GM18508 (cell line): ENCODE results near the gene AMBN.
"Not testable (repeated sequence)": the region's sequence is repeated elsewhere in the genome, so short reads cannot be mapped to it uniquely, and the experiment has no call there.

Experiments
- ATAC-seq: cut with Tn5 transposase; IDR thresholded peaks from one replicate; pipeline ENCODE4 v1.9.1; 2021; ENCODE audit warnings: moderate number of reproducible peaks; ENCODE audit not compliant: insufficient read depth, unreplicated experiment

The AMBN gene

DNA sequence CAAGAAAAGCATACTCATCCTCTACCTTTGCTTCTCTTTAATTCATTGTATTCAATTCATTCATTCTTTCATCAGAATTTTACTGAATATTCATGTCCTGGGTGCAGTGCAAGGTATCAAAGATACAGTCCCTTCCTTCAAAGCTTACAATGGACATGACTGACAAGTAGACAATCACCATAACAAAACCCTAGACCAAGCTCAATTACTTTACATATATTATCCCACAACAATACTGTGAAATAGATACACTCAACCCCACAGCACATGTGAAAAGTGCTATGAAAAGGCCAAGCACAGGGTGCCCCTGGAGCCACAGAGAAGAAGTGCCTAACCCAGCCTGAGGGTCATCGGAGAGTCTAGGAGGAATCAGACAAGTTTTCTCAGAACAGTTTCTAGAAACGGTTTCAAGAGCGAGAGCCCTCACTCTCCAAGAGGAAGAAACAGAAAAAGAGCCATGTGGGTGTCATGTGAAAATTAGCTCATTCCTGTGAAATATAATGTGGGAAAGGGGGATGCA is 15.3 kb downstream of the AMBN start:
- ATAC-seq = no peak

DNA sequence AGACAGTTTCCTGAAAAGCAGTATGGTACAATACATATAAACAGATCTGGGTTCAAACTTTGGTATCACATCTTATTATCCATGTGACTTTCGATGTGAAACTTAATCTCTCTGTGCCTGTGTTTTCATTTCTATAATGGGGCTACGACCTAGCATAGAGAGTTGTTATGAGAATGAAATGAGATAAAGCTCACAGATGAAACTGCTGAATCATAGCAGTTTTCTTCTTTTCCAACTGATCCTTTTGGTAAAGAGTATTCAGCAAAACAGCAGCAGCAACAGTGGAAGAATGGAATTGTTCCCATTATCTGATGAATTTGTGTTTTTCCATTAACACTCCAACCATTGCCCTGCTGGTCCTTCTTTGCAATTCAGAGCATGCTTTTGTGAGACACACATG is 16.3 kb downstream of the AMBN start:
- no peak for ATAC-seq

- peak; percentile 70 for ATAC-seq
These were observed 21.5 kb downstream of the AMBN start for GRCh38 chr4:70613306-70614183.

DNA sequence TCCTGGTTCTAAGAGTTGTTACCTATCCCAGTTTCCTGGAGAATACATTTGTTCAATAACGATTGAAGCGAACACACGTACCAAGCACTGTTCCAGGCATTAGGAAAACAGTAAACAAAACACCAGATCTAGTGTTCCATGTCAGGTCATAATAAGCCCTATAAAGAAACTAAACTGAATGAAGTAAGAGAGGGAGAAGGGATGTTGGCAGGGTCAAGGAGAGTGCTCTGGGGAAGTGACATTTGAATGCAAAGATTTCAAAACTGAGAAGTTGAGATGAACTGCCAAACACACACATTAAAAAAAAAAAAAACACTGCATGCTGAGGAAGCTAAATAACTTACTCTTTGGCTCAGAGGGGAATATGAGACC is 22.1 kb downstream of the AMBN start:
- no peak for ATAC-seq

DNA sequence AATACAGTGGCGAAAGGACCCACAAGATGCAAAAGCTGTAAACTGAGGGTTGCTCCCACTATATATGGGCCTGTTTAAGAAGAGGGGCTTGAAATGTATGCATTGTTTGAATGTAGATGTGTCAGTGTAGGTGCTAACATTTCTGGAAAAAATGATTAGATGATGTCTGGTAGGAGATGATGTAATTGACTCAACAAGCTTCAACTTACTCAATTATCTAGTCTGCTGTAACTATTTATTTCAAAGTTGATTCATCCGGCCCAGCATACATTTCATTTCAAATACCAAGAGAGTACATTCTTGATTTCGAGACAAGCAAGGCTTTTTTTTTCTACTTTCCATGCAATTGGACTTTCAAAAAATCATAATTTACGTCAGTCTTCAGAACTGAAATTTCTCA is 27.2 kb downstream of the AMBN start:
- ATAC-seq = no peak

- ATAC-seq = no peak
These were observed 27.7 kb downstream of the AMBN start for GRCh38 chr4:70619778-70620177.

- ATAC-seq = no peak
These were observed 31.3 kb downstream of the AMBN start for GRCh38 chr4:70623323-70623722.

GRCh38 chr4:70624226-70624793 is 32.3 kb downstream of the AMBN start:
- ATAC-seq = no peak

DNA sequence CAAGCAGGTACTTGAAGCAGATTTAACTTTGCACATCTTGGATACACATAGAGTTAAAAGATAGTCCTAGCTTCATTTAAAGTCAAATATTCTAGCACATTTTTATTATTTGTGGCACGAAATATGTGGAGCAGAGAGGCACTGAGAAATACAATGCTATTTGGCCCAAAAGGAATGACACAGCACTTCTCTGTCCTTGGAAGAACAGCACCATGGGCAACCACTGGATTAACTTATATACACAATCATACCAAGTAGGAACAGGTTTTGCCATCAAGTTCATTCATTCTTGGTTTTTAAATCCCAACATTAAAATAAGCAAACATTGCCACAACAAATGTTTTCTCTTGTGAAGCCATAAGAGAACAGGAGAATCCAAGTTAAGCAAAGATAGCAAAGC is 35.6 kb downstream of the AMBN start:
- no peak for ATAC-seq

GRCh38 chr4:70628444-70628843 is 36.4 kb downstream of the AMBN start, which contains the start of gene ENAM:
Gene ENAM (plus strand): TSS chr4:70628744. CDS start chr4:70629501, 757 bp downstream.
- ATAC-seq = no peak

DNA sequence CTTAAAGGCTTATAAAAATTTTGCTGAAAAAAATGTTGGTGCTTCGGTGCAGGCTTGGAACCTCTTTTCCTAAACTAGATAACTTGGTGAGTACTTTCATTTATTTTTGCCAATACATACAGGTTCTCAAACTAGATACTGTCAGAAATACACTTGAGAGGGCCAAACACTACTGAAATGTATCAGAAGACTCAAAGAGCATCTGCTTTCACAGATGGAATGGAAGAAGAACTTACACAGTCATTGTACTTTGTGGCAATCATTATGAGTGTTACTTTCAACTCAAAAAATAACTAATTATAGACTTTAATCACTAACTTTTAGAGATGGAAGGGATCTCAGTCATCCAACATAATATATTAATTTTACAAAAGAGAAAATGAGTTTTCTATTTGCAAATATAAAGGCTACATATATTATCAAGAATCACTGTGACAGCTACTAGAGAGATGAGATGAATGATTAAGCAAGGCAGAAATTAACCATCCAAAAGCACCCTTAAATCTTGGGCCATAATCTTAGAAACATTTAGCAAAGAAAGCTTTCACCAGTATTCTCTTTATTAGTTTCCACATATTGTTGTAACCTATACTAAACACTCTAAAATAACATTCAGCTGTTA is 37.5 kb downstream of the AMBN start:
- peak; percentile 82 for ATAC-seq

- ATAC-seq = no peak
These were observed 38.1 kb downstream of the AMBN start for GRCh38 chr4:70630162-70630561.

GRCh38 chr4:70632028-70632427 is 40.0 kb downstream of the AMBN start:
- ATAC-seq = no peak

DNA sequence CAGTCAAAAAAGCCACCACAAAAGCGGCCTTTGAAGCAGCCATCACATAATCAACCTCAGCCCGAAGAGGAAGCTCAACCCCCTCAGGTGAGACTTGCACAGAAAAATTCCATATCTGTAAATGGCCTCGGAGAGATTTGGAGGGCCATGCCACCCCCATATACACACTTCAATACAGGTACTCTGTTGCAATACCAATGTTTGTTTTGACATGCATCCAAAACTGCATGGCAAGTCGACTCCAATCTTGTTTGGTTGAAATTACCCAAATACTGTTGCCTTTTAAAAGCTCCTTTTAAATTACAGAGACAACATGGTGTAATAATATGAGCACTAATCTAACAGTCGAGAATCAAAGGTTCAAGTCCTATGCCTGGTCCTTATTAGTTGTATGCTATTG is 42.4 kb downstream of the AMBN start:
- ATAC-seq = no peak

GRCh38 chr4:70637239-70637913 is 45.3 kb downstream of the AMBN start:
- ATAC-seq = peak; percentile 46

- no peak for ATAC-seq
These were observed 48.1 kb downstream of the AMBN start for GRCh38 chr4:70640192-70640591.

GRCh38 chr4:70650741-70651140 is 58.7 kb downstream of the AMBN start:
- ATAC-seq = not testable (repeated sequence)

GRCh38 chr4:70651864-70652506 is 59.9 kb downstream of the AMBN start:
- no peak for ATAC-seq

DNA sequence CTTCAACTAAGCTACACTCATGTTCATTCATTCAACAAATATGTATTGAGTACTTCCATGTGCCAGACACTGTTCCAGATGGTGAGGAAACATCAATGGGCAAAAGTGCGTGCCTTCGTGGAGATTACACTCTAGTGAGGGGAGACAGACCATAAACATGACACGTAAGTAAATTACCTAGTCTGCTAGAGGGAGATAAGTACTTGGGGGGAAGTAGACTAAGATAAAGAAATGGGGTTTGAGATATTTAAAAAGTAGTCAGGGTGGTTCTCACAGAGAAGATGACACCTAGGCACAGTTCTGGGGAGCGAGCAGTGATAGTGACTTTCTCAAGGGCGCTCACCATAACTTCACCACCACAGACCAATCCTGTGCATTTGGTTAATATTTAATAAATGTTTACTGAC is 62.6 kb downstream of the AMBN start:
- no peak for ATAC-seq
